ENCODE results near the gene GPER1.
A peak's percentile ranks its signal among the peaks of the same experiment; 100 is the strongest.

Gene GPER1

GRCh38 chr7:1131471-1132265 lies 43.8 kb downstream of the GPER1 start:
- no peak for TF ChIP-seq GATA3 (IDR thresholded peaks at IDR 0.05; ENCODE audit: low read depth, low read length)
- no peak for TF ChIP-seq GATA2 (IDR thresholded peaks at IDR 0.05; ENCODE audit: low read depth, low read length)

- no peak for TF ChIP-seq GATA2 (IDR thresholded peaks at IDR 0.05; ENCODE audit: low read depth, low read length)
- no peak for TF ChIP-seq GATA3 (IDR thresholded peaks at IDR 0.05; ENCODE audit: low read depth, low read length)
These were observed 47.0 kb downstream of the GPER1 start for GRCh38 chr7:1134951-1135350.

GRCh38 chr7:1136841-1137516 lies 49.1 kb downstream of the GPER1 start:
- TF ChIP-seq GATA2 (IDR thresholded peaks at IDR 0.05; ENCODE audit: low read depth, low read length) (no peak), GATA3 (IDR thresholded peaks at IDR 0.05; ENCODE audit: low read depth, low read length) (no peak)

GRCh38 chr7:1137517-1138167 lies 49.7 kb downstream of the GPER1 start:
- TF ChIP-seq GATA2 (IDR thresholded peaks at IDR 0.05; ENCODE audit: low read depth, low read length) (no peak), GATA3 (IDR thresholded peaks at IDR 0.05; ENCODE audit: low read depth, low read length) (no peak)

- TF ChIP-seq GATA3 (IDR thresholded peaks at IDR 0.05; ENCODE audit: low read depth, low read length) (no peak), GATA2 (IDR thresholded peaks at IDR 0.05; ENCODE audit: low read depth, low read length) (0 out of 2 replicates have a peak, but pooled peaks have one; percentile 30)
These were observed 52.7 kb downstream of the GPER1 start for GRCh38 chr7:1140476-1141104.

GRCh38 chr7:1141651-1142050 lies 53.7 kb downstream of the GPER1 start:
- TF ChIP-seq GATA2 (IDR thresholded peaks at IDR 0.05; ENCODE audit: low read depth, low read length) (no peak), GATA3 (IDR thresholded peaks at IDR 0.05; ENCODE audit: low read depth, low read length) (no peak)

GRCh38 chr7:1142051-1142635 lies 54.2 kb downstream of the GPER1 start:
- TF ChIP-seq GATA2 (IDR thresholded peaks at IDR 0.05; ENCODE audit: low read depth, low read length) (peak; percentile 94), GATA3 (IDR thresholded peaks at IDR 0.05; ENCODE audit: low read depth, low read length) (peak; percentile 85)

Measured in SH-SY5Y (cell line).